ENCODE measurements around the gene ZRANB1.

The ZRANB1 gene

DNA sequence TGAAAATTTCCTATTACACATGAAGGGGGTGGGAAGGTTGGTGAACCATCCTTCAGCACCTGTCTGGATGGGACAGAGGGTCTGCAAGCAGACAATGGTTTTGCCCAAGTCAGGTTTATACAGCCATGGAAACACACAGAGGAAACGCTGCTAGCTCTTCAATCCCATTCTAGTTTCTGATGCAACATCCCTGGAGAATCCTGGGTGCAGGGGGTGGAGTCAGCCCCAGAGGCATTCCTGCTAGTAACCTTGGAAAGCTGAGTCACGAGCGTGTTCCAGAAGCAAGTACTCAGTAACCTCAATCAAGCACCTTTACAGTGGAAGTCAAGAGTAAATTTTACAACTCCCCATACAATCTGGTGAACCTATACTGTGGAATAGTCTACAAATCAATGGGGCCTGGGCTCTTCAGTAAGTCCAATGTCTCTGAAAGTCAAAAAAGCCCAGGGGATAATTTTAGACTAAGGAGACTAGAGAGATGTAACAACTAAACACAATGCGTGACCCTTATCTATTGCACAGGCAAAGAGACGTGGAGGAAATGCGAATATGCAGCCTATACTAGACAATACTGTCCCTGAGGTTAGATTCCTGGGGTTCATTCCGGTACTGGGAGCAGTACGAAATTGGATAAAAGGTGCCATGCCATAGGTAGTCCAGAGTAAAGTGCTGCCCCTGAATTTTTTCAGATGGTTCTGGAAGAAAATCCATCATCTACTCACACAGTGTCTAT, 95.4 kb downstream of the ZRANB1 start:
- DNase-seq (ENCODE audit: low spot score) = no peak

Measured in kidney capillary endothelial cell (primary cell).